B cell (primary cell): ENCODE data around the gene FAAH. TPM values are rescaled to one million over a fixed set of nuclear protein-coding genes. Genes with fewer than 3 reads are reported as not detected.

Experiments used
- ATAC-seq: fragments of 200-7000 bp; cut with Tn5 transposase; one replicate; pipeline ENCODE4 v1.10.0; 2021; ENCODE audit warnings: low read depth, mild to moderate bottlenecking, moderate number of reproducible peaks, moderate library complexity
- CTCF ChIA-PET: fragments of 350-600 bp; sonication (Branson Sonifier 250); formaldehyde crosslinking; loops from one replicate; lab custom pipeline; 2021; ENCODE audit warnings: antibody characterized with exemption, inconsistent platforms; lab: Charles Lee
- POLR2A ChIA-PET: fragments of 350-600 bp; sonication (Branson Sonifier 250); formaldehyde crosslinking; loops from one replicate; lab custom pipeline; 2021; ENCODE audit warnings: antibody characterized with exemption; lab: Charles Lee
- DNase-seq: peaks from one replicate; pipeline ENCODE4 v3.0.0; 2013
- H2AFZ ChIP-seq: 2 replicates; pipeline ENCODE4 v1.6.1; 2012; ENCODE audit warnings: mild to moderate bottlenecking, low read depth, low read length; ENCODE audit not compliant: insufficient read depth, poor library complexity, severe bottlenecking
- H3K27ac ChIP-seq, 2 donors: 1 replicate in 1 of 2; 2 replicates in 1 of 2; pipeline ENCODE4 v1.5.1; 2012 to 2013; ENCODE audit warnings: low read length in 2 of 2, mild to moderate bottlenecking in 2 of 2, moderate library complexity in 1 of 2
- H3K27me3 ChIP-seq, 4 experiments: fragments of 200-600 bp in 1 of 4; sonication (generic) in 1 of 4; replicated peaks in 1 of 4; 1 replicate in 2 of 4; 2 replicates in 2 of 4; pipeline versions ENCODE4 v1.6.1 to v1.7.0; 2013 to 2016; ENCODE audit warnings: low read length in 3 of 4, mild to moderate bottlenecking in 2 of 4, mixed read lengths in 1 of 4, moderate library complexity in 1 of 4; ENCODE audit not compliant: insufficient read depth in 4 of 4, control insufficient read depth in 3 of 4; ENCODE audit errors: control extremely low read depth in 1 of 4
- H3K36me3 ChIP-seq, 2 experiments: replicated peaks in 1 of 2; 1 replicate in 1 of 2; 2 replicates in 1 of 2; pipeline versions ENCODE4 v1.6.1 to v1.7.1; 2013; ENCODE audit warnings: low read length in 1 of 2; ENCODE audit not compliant: insufficient read depth in 2 of 2, control insufficient read depth in 1 of 2; ENCODE audit errors: control extremely low read depth in 1 of 2, extremely low read depth in 1 of 2
- H3K4me1 ChIP-seq, 2 donors: fragments of 200-600 bp in 1 of 2; sonication (generic) in 1 of 2; 1 replicate in 1 of 2; 2 replicates in 1 of 2; pipeline versions ENCODE4 v1.5.1 to v1.6.1; 2013 to 2017; ENCODE audit warnings: low read length in 2 of 2; ENCODE audit not compliant: control insufficient read depth in 2 of 2, insufficient read depth in 2 of 2
- H3K4me2 ChIP-seq: replicated peaks from 2 replicates; pipeline ENCODE3; 2012; ENCODE audit warnings: mild to moderate bottlenecking, low read depth, low read length; ENCODE audit not compliant: poor library complexity, severe bottlenecking
- H3K4me3 ChIP-seq, 5 experiments: fragments of 200-600 bp in 1 of 5; sonication (generic) in 1 of 5; 1 replicate in 3 of 5; 2 replicates in 2 of 5; pipeline versions ENCODE4 v1.5.1 to v1.7.0; 2011 to 2016; ENCODE audit warnings: low read length in 4 of 5, mild to moderate bottlenecking in 4 of 5, low read depth in 2 of 5, control low read depth in 1 of 5, moderate library complexity in 1 of 5; ENCODE audit not compliant: insufficient read depth in 1 of 5; ENCODE audit errors: control extremely low read depth in 1 of 5, extremely low read depth in 1 of 5
- H3K79me2 ChIP-seq: fragments of 200-600 bp; sonication (generic); one replicate; pipeline ENCODE4 v1.6.0; 2016; ENCODE audit warnings: low read length; ENCODE audit not compliant: control insufficient read depth, insufficient read depth
- H3K9ac ChIP-seq: fragments of 200-600 bp; sonication (generic); 2 replicates; pipeline ENCODE4 v1.6.1; 2017; ENCODE audit warnings: mild to moderate bottlenecking, low read length, moderate library complexity
- H3K9me3 ChIP-seq, 3 donors: one replicate each; pipeline versions ENCODE4 v1.6.1 to v1.7.1; 2013; ENCODE audit warnings: low read length in 2 of 3; ENCODE audit not compliant: control insufficient read depth in 2 of 3, insufficient read depth in 1 of 3; ENCODE audit errors: control extremely low read depth in 1 of 3
- H4K20me1 ChIP-seq: 2 replicates; pipeline ENCODE4 v1.6.0; 2012; ENCODE audit warnings: mild to moderate bottlenecking, low read length; ENCODE audit not compliant: insufficient read depth, control insufficient read depth, poor library complexity, severe bottlenecking
- H3K27ac Mint-ChIP-seq: one replicate; pipeline ENCODE4 v1.8.0; 2021; ENCODE audit warnings: mixed read lengths
- H3K27me3 Mint-ChIP-seq: one replicate; pipeline ENCODE4 v1.8.0; 2021; ENCODE audit warnings: mixed read lengths
- H3K4me1 Mint-ChIP-seq: one replicate; pipeline ENCODE4 v1.8.0; 2021; ENCODE audit warnings: mixed read lengths
- H3K4me3 Mint-ChIP-seq: one replicate; pipeline ENCODE4 v1.8.0; 2021; ENCODE audit warnings: mixed read lengths
- H3K9me3 Mint-ChIP-seq: one replicate; pipeline ENCODE4 v1.8.0; 2022; ENCODE audit warnings: mixed read lengths; ENCODE audit not compliant: insufficient read depth
- CTCF ChIP-seq: fragments of 200-600 bp; IDR thresholded peaks from one replicate; pipeline ENCODE4 v1.8.0; 2022; ENCODE audit warnings: antibody characterized with exemption, mild to moderate bottlenecking
- EZH2 ChIP-seq: IDR thresholded peaks from 2 replicates; pipeline ENCODE4 v1.6.1; 2012; ENCODE audit warnings: borderline replicate concordance, low read depth, mild to moderate bottlenecking, moderate library complexity, low read length; ENCODE audit not compliant: insufficient read depth, poor library complexity, severe bottlenecking
- WGBS: methylation state at CpG from one replicate; pipeline ENCODE4 v1.1.5; 2013; ENCODE audit warnings: missing lambda C conversion rate; ENCODE audit not compliant: insufficient coverage; 5-methylcytosine and 5-hydroxymethylcytosine counted together
- intact Hi-C: fragments of 100-400 bp; cut with micrococcal nuclease; formaldehyde crosslinking; loops from one replicate; pipeline ENCODE4 v1.10.0; 2022
- polyA plus RNA-seq: library from polyadenylated mRNA; depleted of rRNA; stranded (reverse); fragments of >200 nt; gene quantifications from 2 replicates; pipeline ENCODE4 v1.2.3, GENCODE V29; 2012
- total RNA-seq, 2 donors: library from RNA; stranded (reverse); fragments of 120-200 nt in 1 of 2; gene quantifications; 1 replicate in 1 of 2; 2 replicates in 1 of 2; pipeline versions ENCODE4 v1.2.3 to v1.2.4, GENCODE V29; 2013 to 2022

FAAH gene
- total and polyA plus RNA-seq, 2 donors (not counting 1 experiment from before 2014, with no cell fraction given), result 5.6 to 9.6 TPM

GRCh38 chr1:46437723-46438122, 43.6 kb downstream of the FAAH start:
- intact Hi-C loops, result no loop called here

GRCh38 chr1:46438346-46438745, 44.2 kb downstream of the FAAH start:
- peaks cover 6 to 9% of the 10 kb centered on the region in 2 donors for H3K4me1 ChIP-seq
- intact Hi-C loops, result no loop called here
- Mint-ChIP-seq H3K27me3 (peaks cover 38% of the 10 kb centered on the region), H3K4me3 (no peak overlapping the region), H3K4me1 (peaks cover 8% of the 10 kb centered on the region), H3K27ac (no peak overlapping the region), H3K9me3 (no peaks in the 10 kb centered on the region)
- ATAC-seq (no peak), DNase-seq (no peak)
- ChIA-PET POLR2A (no interaction called here), CTCF (interaction anchor here (1.9 kb wide), 1 partner anchor 9 kb away, joined by 12 read pairs; no protein-coding TSS in a partner anchor)
- no peaks in the 10 kb centered on the region for H3K36me3 ChIP-seq
- no peak overlapping the region for H3K4me2 ChIP-seq
- H4K20me1 ChIP-seq, result no peaks in the 10 kb centered on the region
- H2AFZ ChIP-seq, result no peak overlapping the region
- WGBS, result 74% methylated on average over 6 of the region's 6 CpGs
- no peaks in the 10 kb centered on the region for H3K9me3 ChIP-seq
- H3K79me2 ChIP-seq, result no peaks in the 10 kb centered on the region
- H3K27me3 ChIP-seq, result peaks cover 0 to 11% (median 3%) of the 10 kb centered on the region in 4 experiments
- no peak for TF ChIP-seq CTCF
- no peak for TF ChIP-seq EZH2
- no peak overlapping the region for H3K9ac ChIP-seq
- H3K27ac ChIP-seq, result no peak overlapping the region
- no peak overlapping the region for H3K4me3 ChIP-seq

More at GRCh38 chr1:46437723-46438122, 43.6 kb downstream of the FAAH start:
- Mint-ChIP-seq H3K27me3 (peaks cover 37% of the 10 kb centered on the region), H3K4me3 (no peak overlapping the region), H3K4me1 (peaks cover 4% of the 10 kb centered on the region), H3K9me3 (no peaks in the 10 kb centered on the region), H3K27ac (no peak overlapping the region)
- WGBS, result 19% methylated on average over 3 of the region's 4 CpGs
- H3K36me3 ChIP-seq, result no peaks in the 10 kb centered on the region
- peaks cover 0 to 9% (median 2%) of the 10 kb centered on the region in 4 experiments for H3K27me3 ChIP-seq
- H3K4me2 ChIP-seq, result no peak overlapping the region
- no peak overlapping the region for H3K27ac ChIP-seq
- no peaks in the 10 kb centered on the region for H3K79me2 ChIP-seq
- POLR2A ChIA-PET, result no interaction called here
- H3K9me3 ChIP-seq, result no peaks in the 10 kb centered on the region
- CTCF ChIA-PET, result interaction anchor here (0.8 to 1.9 kb wide), 2 partner anchors 10 to 89 kb away, joined by 3 to 12 read pairs; no protein-coding TSS in a partner anchor
- H2AFZ ChIP-seq, result no peak overlapping the region
- no peak overlapping the region for H3K9ac ChIP-seq
- ATAC-seq (no peak), DNase-seq (no peak)
- no peaks in the 10 kb centered on the region for H4K20me1 ChIP-seq
- H3K4me3 ChIP-seq, result no peak overlapping the region
- peaks cover 2 to 6% of the 10 kb centered on the region in 2 donors for H3K4me1 ChIP-seq
- TF ChIP-seq EZH2 (no peak), CTCF (no peak)
